Aorta (tissue), 5 donors: ENCODE results near the gene ZBTB18. TPM values are rescaled to one million over a fixed set of nuclear protein-coding genes. Genes with fewer than 3 reads are reported as not detected.

Experiments
- ATAC-seq: fragments of 200-7000 bp; cut with Tn5 transposase; one replicate; pipeline ENCODE4 v1.9.1; 2022; ENCODE audit warnings: moderate library complexity; ENCODE audit not compliant: low FRiP score
- DNase-seq, 2 donors: peaks; one replicate each; pipeline ENCODE4 v3.0.0-alpha.2; 2020
- H3K27ac ChIP-seq, 2 donors: one replicate each; pipeline ENCODE4 v1.5.1; 2013; ENCODE audit warnings: low read length in 2 of 2, mild to moderate bottlenecking in 2 of 2, moderate library complexity in 2 of 2, control low read depth in 1 of 2, inconsistent platforms in 1 of 2, low read depth in 1 of 2
- H3K27me3 ChIP-seq, 2 donors: one replicate each; pipeline ENCODE4 v1.6.1; 2013; ENCODE audit warnings: control low read depth in 1 of 2, low read length in 1 of 2, mild to moderate bottlenecking in 1 of 2, moderate library complexity in 1 of 2; ENCODE audit not compliant: insufficient read depth in 2 of 2, control insufficient read depth in 1 of 2
- H3K36me3 ChIP-seq, 2 donors: one replicate each; pipeline ENCODE4 v1.6.1; 2013; ENCODE audit warnings: control low read depth in 1 of 2, low read length in 1 of 2, mild to moderate bottlenecking in 1 of 2; ENCODE audit not compliant: insufficient read depth in 2 of 2, control insufficient read depth in 1 of 2
- H3K4me1 ChIP-seq, 2 donors: one replicate each; pipeline ENCODE4 v1.6.1; 2013; ENCODE audit warnings: low read length in 2 of 2, control low read depth in 1 of 2, mild to moderate bottlenecking in 1 of 2, moderate library complexity in 1 of 2; ENCODE audit not compliant: insufficient read depth in 2 of 2, control insufficient read depth in 1 of 2
- H3K4me3 ChIP-seq, 2 donors: one replicate each; pipeline ENCODE4 v1.5.1; 2013; ENCODE audit warnings: low read length in 2 of 2, control low read depth in 1 of 2, mild to moderate bottlenecking in 1 of 2
- H3K9me3 ChIP-seq: one replicate; pipeline ENCODE4 v1.6.1; 2013; ENCODE audit warnings: mild to moderate bottlenecking, low read length; ENCODE audit not compliant: control insufficient read depth
- WGBS, 2 donors: extraction: QIAGEN DNeasy Blood & Tissue Kit; methylation state at CpG; one replicate each; pipeline ENCODE4 v1.1.7; 2013; 5-methylcytosine and 5-hydroxymethylcytosine counted together
- intact Hi-C, 2 donors: fragments of 100-400 bp; cut with DNase I; formaldehyde crosslinking; loops; one replicate each; pipeline versions ENCODE4 v1.14.2 to v1.15.0; 2022
- polyA plus RNA-seq, 2 donors: library from polyadenylated mRNA; stranded (reverse); fragments of 200-250 nt; gene quantifications; one replicate each; pipeline ENCODE4 v1.2.3, GENCODE V29; 2013
- total RNA-seq, 2 donors: library from RNA; stranded (reverse); fragmentation: NEBNext Ultra II Directional; extraction: Animal tissue kit (Norgen Biotek cat#: 25700); gene quantifications; one replicate each; pipeline ENCODE4 v1.2.1, GENCODE V29; 2021
- donor health status: healthy with polysubstance abuse.
- donor health status: Bipolar disorder and iron deficiency.
- donor health status: DM: no; HTN: no; CAD: no.
- donor health status: DM: no; HTN: no; CAD: no.
- donor health status: DM: yes; HTN: yes; CAD: no.

ZBTB18 gene
- total and polyA plus RNA-seq, 4 donors: 4.3 to 13.2 (median 7.6) TPM

- Histone ChIP-seq H3K27me3 (no peaks in the 10 kb centered on the region), H3K4me1 (no peaks in the 10 kb centered on the region), H3K27ac (no peak overlapping the region), H3K4me3 (no peak overlapping the region), H3K9me3 (no peaks in the 10 kb centered on the region), H3K36me3 (no peaks in the 10 kb centered on the region)
- ATAC-seq (no peak), DNase-seq (no peak)
- intact Hi-C loops: no loop called here
- 91 to 93% methylated on average over 8 of the region's 8 CpGs for WGBS, 2 donors
Measured at GRCh38 chr1:244064621-244065020, 13.5 kb downstream of the ZBTB18 start.

GRCh38 chr1:244065063-244065793, 14.1 kb downstream of the ZBTB18 start:
- no peaks in the 10 kb centered on the region for H3K9me3 ChIP-seq
- no peaks in the 10 kb centered on the region for H3K36me3 ChIP-seq
- intact Hi-C loops: no loop called here
- H3K27me3 ChIP-seq: no peaks in the 10 kb centered on the region
- no peak overlapping the region for H3K4me3 ChIP-seq
- WGBS, 2 donors: 94% methylated on average over 9 of the region's 9 CpGs
- ATAC-seq: no peak
- H3K4me1 ChIP-seq: no peaks in the 10 kb centered on the region
- H3K27ac ChIP-seq: no peak overlapping the region
- no peak for DNase-seq

- no peaks in the 10 kb centered on the region for H3K27me3 ChIP-seq
- H3K9me3 ChIP-seq: no peaks in the 10 kb centered on the region
- no peaks in the 10 kb centered on the region for H3K36me3 ChIP-seq
- H3K27ac ChIP-seq: no peak overlapping the region
- H3K4me3 ChIP-seq: no peak overlapping the region
- intact Hi-C loops: no loop called here
- DNase-seq: no peak
- no peaks in the 10 kb centered on the region for H3K4me1 ChIP-seq
- no peak for ATAC-seq
- 18% methylated on average over 4 of the region's 4 CpGs for WGBS, 2 donors
Measured at GRCh38 chr1:244065960-244066388, 14.9 kb downstream of the ZBTB18 start.

- WGBS, 2 donors: 72 to 73% methylated on average over 26 of the region's 26 CpGs
- intact Hi-C loops: no loop called here
- no peak overlapping the region for H3K4me3 ChIP-seq
- H3K4me1 ChIP-seq: no peaks in the 10 kb centered on the region
- no peaks in the 10 kb centered on the region for H3K36me3 ChIP-seq
- H3K9me3 ChIP-seq: no peaks in the 10 kb centered on the region
- H3K27ac ChIP-seq: no peak overlapping the region
- ATAC-seq: no peak
- H3K27me3 ChIP-seq: no peaks in the 10 kb centered on the region
- DNase-seq: no peak
Measured at GRCh38 chr1:244066954-244067716, 16.1 kb downstream of the ZBTB18 start.

- 75 to 78% methylated on average over 4 of the region's 4 CpGs for WGBS, 2 donors
- Histone ChIP-seq H3K27ac (no peak overlapping the region), H3K4me3 (no peak overlapping the region), H3K9me3 (no peaks in the 10 kb centered on the region), H3K36me3 (no peaks in the 10 kb centered on the region), H3K27me3 (no peaks in the 10 kb centered on the region), H3K4me1 (no peaks in the 10 kb centered on the region)
- no peak for DNase-seq
- no peak for ATAC-seq
- intact Hi-C loops: no loop called here
Measured at GRCh38 chr1:244067893-244068292, 16.8 kb downstream of the ZBTB18 start.

GRCh38 chr1:244068567-244068966, 17.5 kb downstream of the ZBTB18 start:
- no peaks in the 10 kb centered on the region for H3K4me1 ChIP-seq
- H3K4me3 ChIP-seq: no peak overlapping the region
- no peaks in the 10 kb centered on the region for H3K27me3 ChIP-seq
- 86 to 91% methylated on average over 6 of the region's 6 CpGs for WGBS, 2 donors
- no peaks in the 10 kb centered on the region for H3K9me3 ChIP-seq
- no peak overlapping the region for H3K27ac ChIP-seq
- intact Hi-C loops: no loop called here
- H3K36me3 ChIP-seq: no peaks in the 10 kb centered on the region
- DNase-seq (no peak), ATAC-seq (no peak)

GRCh38 chr1:244069326-244069898, 18.3 kb downstream of the ZBTB18 start:
- intact Hi-C loops: no loop called here
- no peaks in the 10 kb centered on the region for H3K9me3 ChIP-seq
- H3K27me3 ChIP-seq: no peaks in the 10 kb centered on the region
- no peak overlapping the region for H3K4me3 ChIP-seq
- H3K36me3 ChIP-seq: no peaks in the 10 kb centered on the region
- DNase-seq (no peak), ATAC-seq (no peak)
- H3K4me1 ChIP-seq: no peaks in the 10 kb centered on the region
- H3K27ac ChIP-seq: no peak overlapping the region
- WGBS, 2 donors: 93 to 94% methylated on average over 8 of the region's 8 CpGs

GRCh38 chr1:244074559-244075171, 23.6 kb downstream of the ZBTB18 start:
- DNase-seq (no peak), ATAC-seq (no peak)
- no peaks in the 10 kb centered on the region for H3K4me1 ChIP-seq
- H3K27me3 ChIP-seq: no peaks in the 10 kb centered on the region
- no peaks in the 10 kb centered on the region for H3K9me3 ChIP-seq
- H3K36me3 ChIP-seq: no peaks in the 10 kb centered on the region
- H3K4me3 ChIP-seq: no peak overlapping the region
- no peak overlapping the region for H3K27ac ChIP-seq
- intact Hi-C loops: no loop called here
- WGBS, 2 donors: 72 to 77% methylated on average over 19 of the region's 19 CpGs
